HepG2 (cell line): ENCODE data around the gene PVR. TPM values are rescaled to one million over a fixed set of nuclear protein-coding genes. Genes with fewer than 3 reads are reported as not detected.

ENCODE experiments used
- ATAC-seq: fragments of 200-7000 bp; cut with Tn5 transposase; 3 replicates; pipeline ENCODE4 v1.9.1; 2020; ENCODE audit warnings: mild to moderate bottlenecking, moderate library complexity
- BruUV-seq: library from RNA; stranded (reverse); fragments of 400-500 nt; replicated peaks from 2 replicates; lab custom pipeline; 2021; lab: Mats Ljungman, UMichigan
- CTCF ChIA-PET: fragments of 300-600 bp; formaldehyde crosslinking; extraction: SDS; loops from one replicate; lab custom pipeline; 2021; ENCODE audit warnings: low total read pairs, inconsistent platforms, low intra/inter-chr PET ratio; lab: Yijun Ruan, JAX
- POLR2A ChIA-PET: fragments of 350-600 bp; sonication (Branson Sonifier 250); formaldehyde crosslinking; loops from one replicate; lab custom pipeline; 2020; ENCODE audit warnings: antibody characterized with exemption, inconsistent platforms; lab: Yijun Ruan, JAX
- DNase-seq: peaks from one replicate; pipeline ENCODE4 v3.0.0-alpha.2; 2015; ENCODE audit warnings: low spot score
- FAIRE-seq: peaks from 3 replicates; lab custom pipeline; 2011; peaks lifted over from hg19 to GRCh38; lab: Jason Lieb, UNC
- H2AFZ ChIP-seq: one replicate; pipeline ENCODE4 v1.6.1; 2011; ENCODE audit warnings: low read length, inconsistent platforms
- H3K27ac ChIP-seq: fragments of 300-600 bp; 3 replicates; pipeline ENCODE4 v1.8.0; 2011; ENCODE audit warnings: mixed run types, mild to moderate bottlenecking, mixed read lengths, low read length, inconsistent platforms; ENCODE audit not compliant: insufficient read depth; ENCODE audit errors: extremely low read length
- H3K27me3 ChIP-seq, 2 experiments: fragments of 200-600 bp in 1 of 2; 2 replicates in 1 of 2; 3 replicates in 1 of 2; pipeline versions ENCODE4 v1.6.0 to v1.8.0; 2011; ENCODE audit warnings: low read length in 2 of 2, mild to moderate bottlenecking in 2 of 2, moderate library complexity in 2 of 2, inconsistent platforms in 1 of 2; ENCODE audit not compliant: insufficient read depth in 2 of 2, control insufficient read depth in 1 of 2
- H3K36me3 ChIP-seq, 2 experiments: fragments of 200-600 bp in 1 of 2; replicated peaks in 1 of 2; 2 replicates in 1 of 2; 3 replicates in 1 of 2; pipeline versions ENCODE4 v1.5.1 to v1.8.0; 2011; ENCODE audit warnings: low read length in 2 of 2, inconsistent platforms in 1 of 2; ENCODE audit not compliant: insufficient read depth in 2 of 2, control insufficient read depth in 1 of 2
- H3K4me1 ChIP-seq: 2 replicates; pipeline ENCODE4 v1.5.1; 2012; ENCODE audit warnings: low read length, inconsistent platforms; ENCODE audit not compliant: insufficient read depth
- H3K4me2 ChIP-seq: 2 replicates; pipeline ENCODE4 v1.6.0; 2011; ENCODE audit warnings: low read depth, low read length, inconsistent platforms
- H3K4me3 ChIP-seq, 3 experiments: fragments of 200-600 bp in 1 of 3; sonication (generic), shearing (Covaris generic) in 1 of 3; replicated peaks in 1 of 3; 2 replicates each; pipeline ENCODE4 v1.5.1; 2011 to 2016; ENCODE audit warnings: low read length in 3 of 3, inconsistent platforms in 2 of 3, low read depth in 2 of 3, mild to moderate bottlenecking in 2 of 3, control low read depth in 1 of 3, mixed read lengths in 1 of 3; ENCODE audit not compliant: insufficient read depth in 1 of 3
- H3K79me2 ChIP-seq: one replicate; pipeline ENCODE4 v1.6.1; 2011; ENCODE audit warnings: low read length, inconsistent platforms; ENCODE audit not compliant: insufficient read depth
- H3K9ac ChIP-seq: 2 replicates; pipeline ENCODE4 v1.6.0; 2011; ENCODE audit warnings: mild to moderate bottlenecking, low read depth, low read length, inconsistent platforms; ENCODE audit not compliant: insufficient read depth
- H3K9me3 ChIP-seq: 2 replicates; pipeline ENCODE4 v1.5.1; 2012; ENCODE audit warnings: mild to moderate bottlenecking, low read length
- H4K20me1 ChIP-seq: 2 replicates; pipeline ENCODE4 v1.6.0; 2011; ENCODE audit warnings: inconsistent platforms, mild to moderate bottlenecking, low read length, moderate library complexity; ENCODE audit not compliant: insufficient read depth
- CEBPG ChIP-seq: IDR thresholded peaks from 2 replicates; pipeline ENCODE4 v1.6.1; 2016
- CREB1 ChIP-seq, 2 experiments: fragments of 450-650 bp in 1 of 2; IDR thresholded peaks; 2 replicates each; pipeline ENCODE4 v1.6.1; 2016 to 2017; ENCODE audit warnings: control low read depth in 1 of 2, mild to moderate bottlenecking in 1 of 2, missing compliant biosample characterization in 1 of 2, missing genetic modification characterization in 1 of 2
- FOXA1 ChIP-seq, 2 experiments: fragments of 450-650 bp in 1 of 2; sonication (generic) in 1 of 2; formaldehyde crosslinking in 1 of 2; IDR thresholded peaks; 2 replicates each; pipeline versions ENCODE4 v1.4.0 to v1.6.1; 2016 to 2020; ENCODE audit warnings: missing genetic modification reagents in 1 of 2
- KDM6A ChIP-seq: IDR thresholded peaks from 2 replicates; pipeline ENCODE4 v1.6.1; 2016; ENCODE audit warnings: low read depth
- MBNL3 ChIP-seq: fragments of 250-450 bp; sonication (Bioruptor Pico); conservative IDR thresholded peaks from 2 replicates; pipeline ENCODE4 v1.8.0; 2022; ENCODE audit warnings: mild to moderate bottlenecking, inconsistent platforms
- RAD21 ChIP-seq: fragments of 450-650 bp; formaldehyde crosslinking; IDR thresholded peaks from 2 replicates; pipeline ENCODE4 v1.5.0; 2020; ENCODE audit warnings: mild to moderate bottlenecking
- SOX6 ChIP-seq, 2 experiments: fragments of 450-650 bp in 1 of 2; sonication (generic) in 1 of 2; formaldehyde crosslinking in 1 of 2; IDR thresholded peaks; 2 replicates each; pipeline versions ENCODE4 v1.4.0 to v1.6.1; 2017 to 2020; ENCODE audit warnings: antibody characterized with exemption in 1 of 2, mild to moderate bottlenecking in 1 of 2, missing genetic modification reagents in 1 of 2
- ZBTB4 ChIP-seq: sonication (generic); formaldehyde crosslinking; IDR thresholded peaks from 2 replicates; pipeline ENCODE4 v1.4.0; 2020; ENCODE audit warnings: missing genetic modification reagents, mild to moderate bottlenecking, borderline replicate concordance
- ZC3H4 ChIP-seq: sonication (generic); formaldehyde crosslinking; IDR thresholded peaks from 2 replicates; pipeline ENCODE4 v1.4.0; 2020; ENCODE audit warnings: missing genetic modification reagents, borderline replicate concordance
- ZNF367 ChIP-seq: sonication (generic); formaldehyde crosslinking; IDR thresholded peaks from 2 replicates; pipeline ENCODE4 v1.4.0; 2020; ENCODE audit warnings: missing genetic modification reagents, borderline replicate concordance
- WGBS: methylation state at CpG from one replicate; pipeline ENCODE4 v1.1.6; 2017; ENCODE audit warnings: low lambda C conversion rate; 5-methylcytosine and 5-hydroxymethylcytosine counted together
- in situ Hi-C: cut with HindIII; loops from 2 replicates; pipeline ENCODE4 v1.10.0; 2017; ENCODE audit warnings: low pct_unique_long_range_greater_than_20kb; ENCODE audit not compliant: extremely low pct_ligation_motif_present
- intact Hi-C: fragments of 100-400 bp; cut with micrococcal nuclease; formaldehyde crosslinking; loops from one replicate; pipeline ENCODE4 v1.10.0; 2022; ENCODE audit not compliant: unreplicated experiment
- polyA plus RNA-seq, 8 experiments: library from polyadenylated mRNA; depleted of rRNA in 3 of 8; stranded (reverse) in 7 of 8; unstranded in 1 of 8; fragments of >200 nt; fragmentation: Illumina TruSeq in 4 of 8; extraction: Trizol in 4 of 8; gene quantifications; 2 replicates each; pipeline versions ENCODE4 v1.2.1 to v1.2.3, GENCODE V29; 2011 to 2016; ENCODE audit warnings: low read depth in 4 of 8, missing spikeins in 1 of 8, mixed read lengths in 1 of 8; ENCODE audit not compliant: insufficient read depth in 1 of 8
- total RNA-seq, 5 experiments: library from RNA; depleted of rRNA; stranded (reverse); fragments of >200 nt; fragmentation: Illumina TruSeq; extraction: Trizol; gene quantifications; 2 replicates each; pipeline ENCODE4 v1.2.3, GENCODE V29; 2016; ENCODE audit warnings: low read depth in 1 of 5
- TF ChIP-seq, protein P1 (sequence below): sonication (generic); formaldehyde crosslinking; IDR thresholded peaks from 2 replicates; pipeline ENCODE4 v1.5.0; 2020; ENCODE audit warnings: missing genetic modification reagents
- TF ChIP-seq, protein P2 (sequence below): sonication (generic); formaldehyde crosslinking; IDR thresholded peaks from 2 replicates; pipeline ENCODE4 v1.4.0; 2020; ENCODE audit warnings: low read depth, missing genetic modification reagents

The PVR gene
- total and polyA plus RNA-seq, 2 of the 13 experiments (the other 11 are each of a cell fraction or from before 2014, with no cell fraction given): 43.4 to 46.6 TPM

- BruUV-seq: no TSS peak
- H3K36me3 ChIP-seq: no peaks in the 10 kb centered on the region
- 0 out of 6 replicates have a peak overlapping the region, but pooled peaks of 1 of the 3 experiments have one; percentile 19 for H3K4me3 ChIP-seq
- peaks cover 9% of the 10 kb centered on the region for H3K79me2 ChIP-seq
- H3K4me1 ChIP-seq: peaks cover 95% of the 10 kb centered on the region
- peak; percentile 82 for DNase-seq
- intact Hi-C loops (loop anchor here (2.0 to 5.0 kb wide), 2 partner anchors 25 to 35 kb away; no protein-coding TSS in a partner anchor), in situ Hi-C loops (loop anchor here (5.0 kb wide), 1 partner anchor 45 kb away; no protein-coding TSS in a partner anchor)
- H4K20me1 ChIP-seq: no peaks in the 10 kb centered on the region
- H3K9me3 ChIP-seq: no peaks in the 10 kb centered on the region
- no peaks in the 10 kb centered on the region; a peak in 1 of 5 replicates for H3K27me3 ChIP-seq
- H3K27ac ChIP-seq: peak overlapping the region; percentile 92
- ChIA-PET POLR2A (interaction anchor here (0.5 to 6.0 kb wide), 15 partner anchors 10 to 48 kb away, joined by 3 to 87 read pairs (median 6); partner anchors contain the start of gene PVR), CTCF (interaction anchor here (3.1 kb wide), 1 partner anchor 44 kb away, joined by 21 read pairs; no protein-coding TSS in a partner anchor)
- peak; percentile 58 for ATAC-seq
- FAIRE-seq: peak; percentile 32
- H2AFZ ChIP-seq: no peak overlapping the region
- 5% methylated on average over 2 of the region's 2 CpGs for WGBS
- H3K9ac ChIP-seq: peak overlapping the region; percentile 85; the same call in 1 of the 2 replicates
- peak overlapping the region; percentile 46 for H3K4me2 ChIP-seq
- TF ChIP-seq, protein P1, sequence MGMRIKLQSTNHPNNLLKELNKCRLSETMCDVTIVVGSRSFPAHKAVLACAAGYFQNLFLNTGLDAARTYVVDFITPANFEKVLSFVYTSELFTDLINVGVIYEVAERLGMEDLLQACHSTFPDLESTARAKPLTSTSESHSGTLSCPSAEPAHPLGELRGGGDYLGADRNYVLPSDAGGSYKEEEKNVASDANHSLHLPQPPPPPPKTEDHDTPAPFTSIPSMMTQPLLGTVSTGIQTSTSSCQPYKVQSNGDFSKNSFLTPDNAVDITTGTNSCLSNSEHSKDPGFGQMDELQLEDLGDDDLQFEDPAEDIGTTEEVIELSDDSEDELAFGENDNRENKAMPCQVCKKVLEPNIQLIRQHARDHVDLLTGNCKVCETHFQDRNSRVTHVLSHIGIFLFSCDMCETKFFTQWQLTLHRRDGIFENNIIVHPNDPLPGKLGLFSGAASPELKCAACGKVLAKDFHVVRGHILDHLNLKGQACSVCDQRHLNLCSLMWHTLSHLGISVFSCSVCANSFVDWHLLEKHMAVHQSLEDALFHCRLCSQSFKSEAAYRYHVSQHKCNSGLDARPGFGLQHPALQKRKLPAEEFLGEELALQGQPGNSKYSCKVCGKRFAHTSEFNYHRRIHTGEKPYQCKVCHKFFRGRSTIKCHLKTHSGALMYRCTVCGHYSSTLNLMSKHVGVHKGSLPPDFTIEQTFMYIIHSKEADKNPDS (CRISPR knock-in tag): peak; percentile 35; the same call in 1 of the 2 replicates
- TF ChIP-seq FOXA1 (IDR thresholded peaks at IDR 0.05) (0 out of 2 replicates have a peak, but pooled peaks have one; percentile 41), FOXA1 (CRISPR knock-in tag; IDR thresholded peaks at IDR 0.05) (peak; percentile 41; the same call in 1 of the 2 replicates), CEBPG (0 out of 2 replicates have a peak, but pooled peaks have one; percentile 21), ZNF367 (no peak), ZC3H4 (CRISPR knock-in tag) (no peak), MBNL3 (CRISPR knock-in tag) (no peak), KDM6A (CRISPR knock-in tag) (0 out of 2 replicates have a peak, but pooled peaks have one; percentile 18), ZBTB4 (CRISPR knock-in tag) (no peak), SOX6 (IDR thresholded peaks at IDR 0.05) (no peak), SOX6 (CRISPR knock-in tag; IDR thresholded peaks at IDR 0.05) (peak; percentile 80), RAD21 (CRISPR knock-in tag) (0 out of 2 replicates have a peak, but pooled peaks have one; percentile 2), CREB1 (IDR thresholded peaks at IDR 0.05) (no peak), CREB1 (CRISPR knock-in tag; IDR thresholded peaks at IDR 0.05) (peak; percentile 44; the same call in 1 of the 2 replicates)
- TF ChIP-seq, protein P2, sequence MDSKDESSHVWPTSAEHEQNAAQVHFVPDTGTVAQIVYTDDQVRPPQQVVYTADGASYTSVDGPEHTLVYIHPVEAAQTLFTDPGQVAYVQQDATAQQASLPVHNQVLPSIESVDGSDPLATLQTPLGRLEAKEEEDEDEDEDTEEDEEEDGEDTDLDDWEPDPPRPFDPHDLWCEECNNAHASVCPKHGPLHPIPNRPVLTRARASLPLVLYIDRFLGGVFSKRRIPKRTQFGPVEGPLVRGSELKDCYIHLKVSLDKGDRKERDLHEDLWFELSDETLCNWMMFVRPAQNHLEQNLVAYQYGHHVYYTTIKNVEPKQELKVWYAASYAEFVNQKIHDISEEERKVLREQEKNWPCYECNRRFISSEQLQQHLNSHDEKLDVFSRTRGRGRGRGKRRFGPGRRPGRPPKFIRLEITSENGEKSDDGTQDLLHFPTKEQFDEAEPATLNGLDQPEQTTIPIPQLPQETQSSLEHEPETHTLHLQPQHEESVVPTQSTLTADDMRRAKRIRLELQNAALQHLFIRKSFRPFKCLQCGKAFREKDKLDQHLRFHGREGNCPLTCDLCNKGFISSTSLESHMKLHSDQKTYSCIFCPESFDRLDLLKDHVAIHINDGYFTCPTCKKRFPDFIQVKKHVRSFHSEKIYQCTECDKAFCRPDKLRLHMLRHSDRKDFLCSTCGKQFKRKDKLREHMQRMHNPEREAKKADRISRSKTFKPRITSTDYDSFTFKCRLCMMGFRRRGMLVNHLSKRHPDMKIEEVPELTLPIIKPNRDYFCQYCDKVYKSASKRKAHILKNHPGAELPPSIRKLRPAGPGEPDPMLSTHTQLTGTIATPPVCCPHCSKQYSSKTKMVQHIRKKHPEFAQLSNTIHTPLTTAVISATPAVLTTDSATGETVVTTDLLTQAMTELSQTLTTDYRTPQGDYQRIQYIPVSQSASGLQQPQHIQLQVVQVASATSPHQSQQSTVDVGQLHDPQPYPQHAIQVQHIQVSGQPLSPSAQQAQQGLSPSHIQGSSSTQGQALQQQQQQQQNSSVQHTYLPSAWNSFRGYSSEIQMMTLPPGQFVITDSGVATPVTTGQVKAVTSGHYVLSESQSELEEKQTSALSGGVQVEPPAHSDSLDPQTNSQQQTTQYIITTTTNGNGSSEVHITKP: no peak
These were observed 31.9 kb upstream of the PVR start for GRCh38 chr19:44611812-44612295.
